K562 (cell line): Measurements from ENCODE around the gene USP16. TPM values are rescaled to one million over a fixed set of nuclear protein-coding genes. Genes with fewer than 3 reads are reported as not detected.

ENCODE experiments used
- ATAC-seq: fragments of 200-7000 bp; cut with Tn5 transposase; 3 replicates; pipeline ENCODE4 v1.9.1; 2020; ENCODE audit warnings: moderate library complexity
- BruUV-seq: library from RNA; stranded (reverse); fragments of 400-500 nt; replicated peaks from 2 replicates; lab custom pipeline; 2021; lab: Mats Ljungman, UMichigan
- CTCF ChIA-PET: fragments of 300-600 bp; formaldehyde crosslinking; extraction: SDS; loops from one replicate; lab custom pipeline; 2021; ENCODE audit warnings: low intra/inter-chr PET ratio; lab: Yijun Ruan, JAX
- POLR2A ChIA-PET: fragments of 300-600, 350-650 bp; sonication (Branson Sonifier 250); formaldehyde crosslinking; extraction: SDS; loops from one replicate; lab custom pipeline; 2021; ENCODE audit warnings: antibody characterized with exemption, inconsistent platforms; lab: Yijun Ruan, JAX
- DNase-seq, 4 experiments: peaks; one replicate each; pipeline versions ENCODE4 v3.0.0 to v3.0.0-alpha.2; 2011 to 2018; ENCODE audit warnings: low spot score in 3 of 4, mixed read lengths in 3 of 4; ENCODE audit errors: extremely low read depth in 1 of 4
- FAIRE-seq: peaks from 2 replicates; lab custom pipeline; 2011; peaks lifted over from hg19 to GRCh38; lab: Jason Lieb, UNC
- H2AFZ ChIP-seq: 2 replicates; pipeline ENCODE4 v1.6.0; 2011; ENCODE audit warnings: low read depth, low read length, control low read depth, inconsistent platforms
- H3K27ac ChIP-seq: fragments of 200-600 bp; 3 replicates; pipeline ENCODE4 v1.8.0; 2011; ENCODE audit warnings: low read depth, mild to moderate bottlenecking, control low read depth, inconsistent platforms, low read length, moderate library complexity, mixed read lengths; ENCODE audit errors: extremely low read depth
- H3K27me3 ChIP-seq, 2 experiments: fragments of 300-600 bp in 1 of 2; 2 replicates in 1 of 2; 3 replicates in 1 of 2; pipeline versions ENCODE4 v1.6.0 to v1.8.0; 2011; ENCODE audit warnings: inconsistent platforms in 2 of 2, low read length in 2 of 2, mild to moderate bottlenecking in 1 of 2, mixed read lengths in 1 of 2, moderate library complexity in 1 of 2; ENCODE audit not compliant: control insufficient read depth in 2 of 2, insufficient read depth in 2 of 2
- H3K36me3 ChIP-seq: fragments of 300-600 bp; 3 replicates; pipeline ENCODE4 v1.8.0; 2011; ENCODE audit warnings: mild to moderate bottlenecking, low read length, inconsistent platforms; ENCODE audit not compliant: control insufficient read depth, insufficient read depth
- H3K4me1 ChIP-seq, 2 experiments: fragments of 200-600 bp in 1 of 2; replicated peaks in 1 of 2; 2 replicates in 1 of 2; 3 replicates in 1 of 2; pipeline versions ENCODE4 v1.5.1 to v1.8.0; 2011; ENCODE audit warnings: inconsistent platforms in 2 of 2, low read length in 2 of 2, mild to moderate bottlenecking in 1 of 2, mixed read lengths in 1 of 2, moderate library complexity in 1 of 2; ENCODE audit not compliant: control insufficient read depth in 2 of 2, insufficient read depth in 2 of 2
- H3K4me2 ChIP-seq: 2 replicates; pipeline ENCODE4 v1.6.1; 2011; ENCODE audit warnings: low read length, control low read depth, inconsistent platforms, mixed read lengths; ENCODE audit not compliant: insufficient read depth
- H3K4me3 ChIP-seq: fragments of 200-600 bp; sonication (generic), shearing (Covaris generic); 2 replicates; pipeline ENCODE4 v1.5.1; 2016; ENCODE audit warnings: control low read depth, inconsistent platforms
- H3K79me2 ChIP-seq: fragments of 200-600 bp; 3 replicates; pipeline ENCODE4 v1.8.0; 2011; ENCODE audit warnings: low read length, inconsistent platforms; ENCODE audit not compliant: control insufficient read depth, insufficient read depth
- H3K9ac ChIP-seq, 2 experiments: 2 replicates each; pipeline versions ENCODE4 v1.6.0 to v1.6.1; 2011; ENCODE audit warnings: low read depth in 2 of 2, low read length in 2 of 2, control low read depth in 1 of 2, inconsistent platforms in 1 of 2, mild to moderate bottlenecking in 1 of 2, mixed read lengths in 1 of 2; ENCODE audit not compliant: insufficient read depth in 1 of 2
- H3K9me1 ChIP-seq: one replicate; pipeline ENCODE4 v1.6.0; 2011; ENCODE audit warnings: inconsistent platforms, mild to moderate bottlenecking, low read length, moderate library complexity; ENCODE audit not compliant: control insufficient read depth, insufficient read depth
- H3K9me3 ChIP-seq: replicated peaks from 2 replicates; pipeline ENCODE4 v1.5.1; 2011; ENCODE audit warnings: low read depth, low read length, inconsistent platforms; ENCODE audit not compliant: control insufficient read depth, insufficient read depth
- H4K20me1 ChIP-seq: replicated peaks from 2 replicates; pipeline ENCODE4 v1.6.1; 2011; ENCODE audit warnings: low read length, inconsistent platforms, mixed read lengths; ENCODE audit not compliant: control insufficient read depth, insufficient read depth
- CXXC5 ChIP-seq: fragments of 250-450 bp; sonication (Bioruptor Pico); IDR thresholded peaks from 2 replicates; pipeline ENCODE4 v1.8.0; 2022; ENCODE audit warnings: inconsistent platforms, mild to moderate bottlenecking, moderate library complexity
- HNRNPUL1 ChIP-seq: fragments of 200-400 bp; formaldehyde crosslinking; IDR thresholded peaks from 2 replicates; pipeline ENCODE4 v1.6.1; 2017; ENCODE audit warnings: low read length
- KHSRP ChIP-seq: fragments of 450-650 bp; IDR thresholded peaks from 2 replicates; pipeline ENCODE4 v1.6.1; 2017
- MECOM ChIP-seq: fragments of 250-450 bp; sonication (Bioruptor Pico); IDR thresholded peaks from 2 replicates; pipeline ENCODE4 v1.8.0; 2022; ENCODE audit warnings: inconsistent platforms
- NFYB ChIP-seq: IDR thresholded peaks from 2 replicates; pipeline ENCODE4 v1.6.1; 2011; ENCODE audit warnings: mild to moderate bottlenecking, moderate library complexity; ENCODE audit not compliant: insufficient read length; ENCODE audit errors: extremely low read depth
- ZNF347 ChIP-seq: fragments of 450-650 bp; formaldehyde crosslinking; IDR thresholded peaks from 2 replicates; pipeline ENCODE4 v1.4.0; 2020; ENCODE audit warnings: low read depth, mild to moderate bottlenecking, moderate library complexity
- ZNF398 ChIP-seq: fragments of 250-450 bp; sonication (Bioruptor Pico); IDR thresholded peaks from 2 replicates; pipeline ENCODE4 v1.8.0; 2021; ENCODE audit warnings: moderate library complexity, mild to moderate bottlenecking, inconsistent platforms
- ZNF639 ChIP-seq, 2 experiments: fragments of 200-800 bp in 1 of 2; sonication (Bioruptor generic) in 1 of 2; sonication (generic) in 1 of 2; formaldehyde crosslinking in 1 of 2; IDR thresholded peaks in 1 of 2; conservative IDR thresholded peaks in 1 of 2; 2 replicates each; pipeline versions ENCODE4 v1.5.0 to v1.6.1; 2016 to 2020; ENCODE audit warnings: missing compliant biosample characterization in 1 of 2, missing genetic modification characterization in 1 of 2, missing genetic modification reagents in 1 of 2
- WGBS: fragments of 100-300 bp; shearing (Covaris generic); methylation state at CpG from one replicate; pipeline ENCODE4 v1.1.6; 2016; ENCODE audit warnings: low coverage, mixed read lengths; ENCODE audit not compliant: insufficient coverage; ENCODE audit errors: missing lambda C conversion rate; 5-methylcytosine and 5-hydroxymethylcytosine counted together
- in situ Hi-C: fragments of 300-500 bp; cut with MboI; formaldehyde crosslinking; loops from 4 replicates; pipeline ENCODE4 v1.15.0; 2018; ENCODE audit warnings: inconsistent platforms, mixed read lengths
- intact Hi-C: fragments of 100-400 bp; cut with micrococcal nuclease; formaldehyde crosslinking; loops from 2 replicates; pipeline ENCODE4 v1.14.2; 2022
- polyA plus RNA-seq, 8 experiments: library from polyadenylated mRNA; depleted of rRNA in 4 of 8; stranded (reverse) in 5 of 8; unstranded in 3 of 8; fragments of >200 nt; fragmentation: Nextera tagmentation in 2 of 8; fragmentation: Illumina TruSeq in 1 of 8; extraction: Ambion mirVana in 2 of 8; extraction: Trizol in 1 of 8; gene quantifications; 2 replicates each; pipeline versions ENCODE4 v1.2.1 to v1.2.3, GENCODE V29; 2011 to 2014; ENCODE audit warnings: inconsistent platforms in 1 of 8, missing spikeins in 1 of 8
- total RNA-seq, 7 experiments: library from RNA; depleted of rRNA in 6 of 7; stranded (reverse); fragments of >200 nt in 6 of 7; fragmentation: Illumina TruSeq in 2 of 7; extraction: Trizol in 2 of 7; gene quantifications; 2 replicates each; pipeline versions ENCODE4 v1.2.1 to v1.2.3, GENCODE V29; 2011 to 2021; ENCODE audit warnings: low replicate concordance in 1 of 7
- TF ChIP-seq, protein P1 (sequence below): sonication (generic); formaldehyde crosslinking; IDR thresholded peaks from 2 replicates; pipeline ENCODE4 v1.8.1; 2023; ENCODE audit warnings: mild to moderate bottlenecking, missing genetic modification reagents
- TF ChIP-seq, protein P2 (sequence below): sonication (generic); formaldehyde crosslinking; IDR thresholded peaks from 2 replicates; pipeline ENCODE4 v1.8.0; 2022; ENCODE audit warnings: mild to moderate bottlenecking, missing genetic modification reagents

The USP16 gene
- total and polyA plus RNA-seq, 9 of the 15 experiments (the other 6 are each of a cell fraction or from before 2014, with no cell fraction given) = 38.4 to 90.9 (median 62.8) TPM

DNA sequence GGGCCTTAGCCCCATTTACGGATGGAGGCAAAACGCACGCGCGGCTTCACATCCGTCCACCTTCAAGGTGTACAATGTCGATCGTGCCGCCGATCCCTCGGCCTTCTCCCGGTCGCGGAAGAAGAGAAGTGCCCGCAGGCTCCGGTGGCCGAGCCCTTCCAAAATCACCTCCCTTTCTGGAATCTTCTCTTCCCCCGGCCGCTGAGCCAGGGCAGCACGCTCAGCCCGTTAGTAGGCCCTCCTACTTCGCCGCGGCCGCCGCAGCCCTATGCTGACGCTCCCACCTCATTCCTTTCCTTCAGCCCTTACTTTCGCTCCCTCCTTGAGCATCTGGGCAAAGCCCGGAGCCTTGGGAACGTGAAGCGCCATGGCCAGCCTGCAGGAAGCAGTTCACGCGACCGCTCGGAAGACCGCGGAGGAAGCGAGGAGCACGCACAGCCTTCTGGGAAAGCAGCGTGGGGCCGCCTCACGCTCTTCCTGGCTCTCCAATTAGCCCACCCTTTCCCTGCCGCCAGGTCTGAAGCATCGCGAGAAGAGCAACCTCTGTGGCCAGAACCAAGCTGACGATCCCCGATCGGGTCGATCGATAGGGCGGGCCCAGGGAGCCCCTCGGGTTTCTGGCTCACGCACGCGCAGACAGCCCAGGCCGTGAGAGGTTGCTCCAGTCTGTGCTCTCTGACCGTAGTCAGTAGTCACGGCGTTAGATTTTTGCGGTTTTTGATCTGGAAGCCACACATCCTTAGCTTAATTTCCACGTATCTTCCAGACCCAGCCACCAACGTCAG, 48.9 kb downstream of the USP16 start, which contains the start of gene CCT8:
Gene CCT8, minus strand, starts transcription at position 427 of the 785 bp plus-strand sequence. Its CDS starts 58 bp downstream, at position 369.
- H3K9ac ChIP-seq = peak within 1 kb of the TSS; percentile 96 to 97
- CTCF ChIA-PET = no interaction called here
- peaks cover 42% of the 10 kb centered on the region for H3K36me3 ChIP-seq
- TSS peak; percentile 63 for BruUV-seq
- DNase-seq = peak; percentile 99 to 100 (median 99)
- no peaks in the 10 kb centered on the region; the same call in 1 of the 2 replicates for H3K9me3 ChIP-seq
- peak; percentile 97 for ATAC-seq
- H3K9me1 ChIP-seq = no peaks in the 10 kb centered on the region
- H3K4me1 ChIP-seq = peaks cover 8 to 9% of the 10 kb centered on the region in 2 experiments
- H3K27me3 ChIP-seq = no peaks in the 10 kb centered on the region
- FAIRE-seq = peak; percentile 97
- in situ Hi-C loops = no loop called here
- intact Hi-C loops = loop anchor here (1.0 to 5.0 kb wide), 5 partner anchors 51 to 574 kb away; partner anchors contain the start of genes LTN1 and USP16
- H4K20me1 ChIP-seq = peaks cover 19% of the 10 kb centered on the region
- H3K4me2 ChIP-seq = peak within 1 kb of the TSS; percentile 88
- peak within 1 kb of the TSS; percentile 92 for H3K27ac ChIP-seq
- POLR2A ChIA-PET = interaction anchor here (0.6 to 5.0 kb wide), 22 partner anchors 8 to 288 kb away, joined by 3 to 31 read pairs (median 4); partner anchors contain the start of gene USP16
- H2AFZ ChIP-seq = peak within 1 kb of the TSS; percentile 95
- WGBS = under 1% methylated on average over 59 of the region's 62 CpGs
- H3K79me2 ChIP-seq = peaks cover 56% of the 10 kb centered on the region
- H3K4me3 ChIP-seq = peak within 1 kb of the TSS; percentile 83
- no peak for TF ChIP-seq KHSRP
- no peak for TF ChIP-seq HNRNPUL1
- no peak for TF ChIP-seq ZNF347 (CRISPR knock-in tag)
- TF ChIP-seq MECOM = no peak
- peak; percentile 92 for TF ChIP-seq CXXC5 (CRISPR knock-in tag)
- TF ChIP-seq ZNF639 (CRISPR knock-in tag; conservative IDR thresholded peaks at IDR 0.05 in 1 of 2, IDR thresholded peaks at IDR 0.05 in 1 of 2) = 0 out of 4 replicates have a peak, but pooled peaks of 1 of the 2 experiments have one; percentile 64
- no peak for TF ChIP-seq NFYB
- TF ChIP-seq, protein P1, sequence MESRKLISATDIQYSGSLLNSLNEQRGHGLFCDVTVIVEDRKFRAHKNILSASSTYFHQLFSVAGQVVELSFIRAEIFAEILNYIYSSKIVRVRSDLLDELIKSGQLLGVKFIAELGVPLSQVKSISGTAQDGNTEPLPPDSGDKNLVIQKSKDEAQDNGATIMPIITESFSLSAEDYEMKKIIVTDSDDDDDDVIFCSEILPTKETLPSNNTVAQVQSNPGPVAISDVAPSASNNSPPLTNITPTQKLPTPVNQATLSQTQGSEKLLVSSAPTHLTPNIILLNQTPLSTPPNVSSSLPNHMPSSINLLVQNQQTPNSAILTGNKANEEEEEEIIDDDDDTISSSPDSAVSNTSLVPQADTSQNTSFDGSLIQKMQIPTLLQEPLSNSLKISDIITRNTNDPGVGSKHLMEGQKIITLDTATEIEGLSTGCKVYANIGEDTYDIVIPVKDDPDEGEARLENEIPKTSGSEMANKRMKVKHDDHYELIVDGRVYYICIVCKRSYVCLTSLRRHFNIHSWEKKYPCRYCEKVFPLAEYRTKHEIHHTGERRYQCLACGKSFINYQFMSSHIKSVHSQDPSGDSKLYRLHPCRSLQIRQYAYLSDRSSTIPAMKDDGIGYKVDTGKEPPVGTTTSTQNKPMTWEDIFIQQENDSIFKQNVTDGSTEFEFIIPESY = peak; percentile 37; the same call in 1 of the 2 replicates
- TF ChIP-seq ZNF398 (CRISPR knock-in tag) = no peak
- TF ChIP-seq, protein P2, sequence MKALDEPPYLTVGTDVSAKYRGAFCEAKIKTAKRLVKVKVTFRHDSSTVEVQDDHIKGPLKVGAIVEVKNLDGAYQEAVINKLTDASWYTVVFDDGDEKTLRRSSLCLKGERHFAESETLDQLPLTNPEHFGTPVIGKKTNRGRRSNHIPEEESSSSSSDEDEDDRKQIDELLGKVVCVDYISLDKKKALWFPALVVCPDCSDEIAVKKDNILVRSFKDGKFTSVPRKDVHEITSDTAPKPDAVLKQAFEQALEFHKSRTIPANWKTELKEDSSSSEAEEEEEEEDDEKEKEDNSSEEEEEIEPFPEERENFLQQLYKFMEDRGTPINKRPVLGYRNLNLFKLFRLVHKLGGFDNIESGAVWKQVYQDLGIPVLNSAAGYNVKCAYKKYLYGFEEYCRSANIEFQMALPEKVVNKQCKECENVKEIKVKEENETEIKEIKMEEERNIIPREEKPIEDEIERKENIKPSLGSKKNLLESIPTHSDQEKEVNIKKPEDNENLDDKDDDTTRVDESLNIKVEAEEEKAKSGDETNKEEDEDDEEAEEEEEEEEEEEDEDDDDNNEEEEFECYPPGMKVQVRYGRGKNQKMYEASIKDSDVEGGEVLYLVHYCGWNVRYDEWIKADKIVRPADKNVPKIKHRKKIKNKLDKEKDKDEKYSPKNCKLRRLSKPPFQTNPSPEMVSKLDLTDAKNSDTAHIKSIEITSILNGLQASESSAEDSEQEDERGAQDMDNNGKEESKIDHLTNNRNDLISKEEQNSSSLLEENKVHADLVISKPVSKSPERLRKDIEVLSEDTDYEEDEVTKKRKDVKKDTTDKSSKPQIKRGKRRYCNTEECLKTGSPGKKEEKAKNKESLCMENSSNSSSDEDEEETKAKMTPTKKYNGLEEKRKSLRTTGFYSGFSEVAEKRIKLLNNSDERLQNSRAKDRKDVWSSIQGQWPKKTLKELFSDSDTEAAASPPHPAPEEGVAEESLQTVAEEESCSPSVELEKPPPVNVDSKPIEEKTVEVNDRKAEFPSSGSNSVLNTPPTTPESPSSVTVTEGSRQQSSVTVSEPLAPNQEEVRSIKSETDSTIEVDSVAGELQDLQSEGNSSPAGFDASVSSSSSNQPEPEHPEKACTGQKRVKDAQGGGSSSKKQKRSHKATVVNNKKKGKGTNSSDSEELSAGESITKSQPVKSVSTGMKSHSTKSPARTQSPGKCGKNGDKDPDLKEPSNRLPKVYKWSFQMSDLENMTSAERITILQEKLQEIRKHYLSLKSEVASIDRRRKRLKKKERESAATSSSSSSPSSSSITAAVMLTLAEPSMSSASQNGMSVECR (CRISPR knock-in tag) = peak; percentile 84
